GM18502 (cell line): Measurements from ENCODE around the gene ABCB6.

ENCODE experiments used
- ATAC-seq: cut with Tn5 transposase; IDR thresholded peaks from one replicate; pipeline ENCODE4 v1.9.1; 2021; ENCODE audit warnings: mild to moderate bottlenecking; ENCODE audit not compliant: unreplicated experiment, poor library complexity

ABCB6 gene

GRCh38 chr2:219246559-219246958 lies 27.8 kb upstream of the ABCB6 start:
- ATAC-seq: no peak

GRCh38 chr2:219245899-219246230 lies 27.1 kb upstream of the ABCB6 start:
- ATAC-seq: no peak

GRCh38 chr2:219245148-219245898 lies 26.6 kb upstream of the ABCB6 start, which contains the start of the genes GLB1L and STK16:
Gene GLB1L (minus strand): TSS chr2:219245444. CDS start chr2:219243573, 1,871 bp downstream.
Gene STK16 (plus strand): TSS chr2:219245479. CDS start chr2:219246000, 521 bp downstream.
- peak; percentile 80 for ATAC-seq

- no peak for ATAC-seq
These were observed 26.0 kb upstream of the ABCB6 start for GRCh38 chr2:219244789-219245147.

GRCh38 chr2:219243291-219243761 lies 24.6 kb upstream of the ABCB6 start:
- no peak for ATAC-seq

- no peak for ATAC-seq
These were observed 15.6 kb upstream of the ABCB6 start for GRCh38 chr2:219234331-219234730.

- ATAC-seq: peak; percentile 24
These were observed 11.3 kb upstream of the ABCB6 start for GRCh38 chr2:219230059-219230540.

- ATAC-seq: peak; percentile 97
These were observed 10.7 kb upstream of the ABCB6 start, which contains the start of the genes ANKZF1 and ATG9A for GRCh38 chr2:219229305-219230058. Gene ANKZF1 (plus strand): TSS chr2:219229806. CDS start chr2:219230258, 452 bp downstream. Gene ATG9A (minus strand): TSS chr2:219229636. CDS start chr2:219228024, 1,612 bp downstream.

GRCh38 chr2:219228911-219229304 lies 10.2 kb upstream of the ABCB6 start:
- no peak for ATAC-seq

GRCh38 chr2:219228041-219228910 lies 9.5 kb upstream of the ABCB6 start:
- ATAC-seq: no peak

- ATAC-seq: no peak
These were observed 6.6 kb upstream of the ABCB6 start for GRCh38 chr2:219225350-219225749.

GRCh38 chr2:219223831-219224610 lies 5.3 kb upstream of the ABCB6 start:
- ATAC-seq: no peak

- no peak for ATAC-seq
These were observed 3.3 kb upstream of the ABCB6 start for GRCh38 chr2:219221957-219222518.

GRCh38 chr2:219220652-219221402 lies 2.1 kb upstream of the ABCB6 start:
- no peak for ATAC-seq

- no peak for ATAC-seq
These were observed 1.2 kb upstream of the ABCB6 start for GRCh38 chr2:219219784-219220532.

GRCh38 chr2:219218217-219218731 lies 484 bp downstream of the ABCB6 start:
- peak; percentile 33 for ATAC-seq

- ATAC-seq: no peak
These were observed 2.2 kb downstream of the ABCB6 start for GRCh38 chr2:219216535-219216915.
